HG03520 (cell line): Measurements from ENCODE around the gene SPTBN5.

ENCODE experiments used
- ATAC-seq: cut with Tn5 transposase; IDR thresholded peaks from one replicate; pipeline ENCODE4 v1.9.1; 2021; ENCODE audit warnings: mild to moderate bottlenecking, moderate library complexity; ENCODE audit not compliant: unreplicated experiment

Gene SPTBN5

GRCh38 chr15:41809526-41810220 is 84.2 kb downstream of the SPTBN5 start:
- ATAC-seq = no peak

GRCh38 chr15:41809121-41809520 is 84.7 kb downstream of the SPTBN5 start:
- no peak for ATAC-seq

GRCh38 chr15:41806291-41807181 is 87.3 kb downstream of the SPTBN5 start:
- no peak for ATAC-seq

GRCh38 chr15:41805711-41806110 is 88.1 kb downstream of the SPTBN5 start:
- ATAC-seq = no peak

GRCh38 chr15:41804916-41805666 is 88.8 kb downstream of the SPTBN5 start:
- no peak for ATAC-seq

- ATAC-seq = no peak
These were observed 89.5 kb downstream of the SPTBN5 start for GRCh38 chr15:41804361-41804760.

- ATAC-seq = no peak
These were observed 91.9 kb downstream of the SPTBN5 start for GRCh38 chr15:41801850-41802455.

GRCh38 chr15:41801185-41801584 is 92.7 kb downstream of the SPTBN5 start:
- no peak for ATAC-seq

- no peak for ATAC-seq
These were observed 94.4 kb downstream of the SPTBN5 start for GRCh38 chr15:41799488-41799805.

- ATAC-seq = no peak
These were observed 95.0 kb downstream of the SPTBN5 start for GRCh38 chr15:41798607-41799487.
